GM10248 (cell line): Measurements from ENCODE around the gene FTCD.
A peak's percentile ranks its signal among the peaks of the same experiment; 100 is the strongest.

Experiments
- CTCF ChIA-PET: fragments of 300-600 bp; sonication (Branson Sonifier 250); formaldehyde crosslinking; extraction: SDS; loops from one replicate; lab custom pipeline; 2021; ENCODE audit warnings: antibody characterized with exemption; lab: Yijun Ruan, JAX
- POLR2A ChIA-PET: fragments of 350-650 bp; sonication (Branson Sonifier 250); formaldehyde crosslinking; extraction: SDS; loops from one replicate; lab custom pipeline; 2020; ENCODE audit warnings: antibody characterized with exemption; lab: Yijun Ruan, JAX
- DNase-seq: peaks from one replicate; pipeline ENCODE4 v3.0.0; 2012; ENCODE audit errors: extremely low spot score
- CTCF ChIP-seq: IDR thresholded peaks from 2 replicates; pipeline ENCODE4 v1.5.1; 2012; ENCODE audit warnings: mild to moderate bottlenecking, low read depth; ENCODE audit errors: extremely low read depth, missing control alignments, control extremely low read depth

FTCD gene

GRCh38 chr21:46096596-46097335 is 58.6 kb downstream of the FTCD start:
- DNase-seq, result peak; percentile 18
- TF ChIP-seq CTCF, result no peak
- ChIA-PET CTCF (no interaction called here), POLR2A (no interaction called here)

GRCh38 chr21:46095814-46096595 is 59.4 kb downstream of the FTCD start:
- DNase-seq, result peak; percentile 14
- CTCF ChIA-PET, result no interaction called here
- POLR2A ChIA-PET, result no interaction called here
- TF ChIP-seq CTCF, result no peak

GRCh38 chr21:46095083-46095719 is 60.2 kb downstream of the FTCD start:
- no peak for DNase-seq
- CTCF ChIA-PET, result no interaction called here
- no peak for TF ChIP-seq CTCF
- POLR2A ChIA-PET, result no interaction called here

- ChIA-PET CTCF (interaction anchor here (1.4 kb wide), 1 partner anchor 17 kb away, joined by 3 read pairs; no protein-coding TSS in a partner anchor), POLR2A (no interaction called here)
- peak; percentile 6 for DNase-seq
- no peak for TF ChIP-seq CTCF
These were observed 60.8 kb downstream of the FTCD start for GRCh38 chr21:46094401-46095082.

GRCh38 chr21:46093668-46094400 is 61.5 kb downstream of the FTCD start:
- no peak for TF ChIP-seq CTCF
- CTCF ChIA-PET, result interaction anchor here (1.4 kb wide), 1 partner anchor 16 kb away, joined by 3 read pairs; no protein-coding TSS in a partner anchor
- POLR2A ChIA-PET, result no interaction called here
- DNase-seq, result peak; percentile 10
